ENCODE measurements around the gene MRPL36.
"Not testable (repeated sequence)": the region's sequence is repeated elsewhere in the genome, so short reads cannot be mapped to it uniquely, and the experiment has no call there.

Gene MRPL36

GRCh38 chr5:1831677-1832313 is 32.2 kb upstream of the MRPL36 start:
- DNase-seq: no peak

- no peak for DNase-seq
Observed at GRCh38 chr5:1831257-1831656, 31.6 kb upstream of the MRPL36 start.

GRCh38 chr5:1830571-1831228 is 31.1 kb upstream of the MRPL36 start:
- DNase-seq: no peak

GRCh38 chr5:1827886-1828397 is 28.3 kb upstream of the MRPL36 start:
- peak; percentile 8 to 21 for DNase-seq

- no peak for DNase-seq
Observed at GRCh38 chr5:1827025-1827885, 27.6 kb upstream of the MRPL36 start.

- no peak for DNase-seq
Observed at GRCh38 chr5:1826235-1826980, 26.8 kb upstream of the MRPL36 start.

- DNase-seq: no peak
Observed at GRCh38 chr5:1824903-1825841, 25.5 kb upstream of the MRPL36 start.

- DNase-seq: no peak
Observed at GRCh38 chr5:1824109-1824821, 24.6 kb upstream of the MRPL36 start.

- DNase-seq: no peak
Observed at GRCh38 chr5:1823381-1824034, 23.9 kb upstream of the MRPL36 start.

GRCh38 chr5:1821862-1822261 is 22.2 kb upstream of the MRPL36 start:
- DNase-seq: no peak

- DNase-seq: no peak
Observed at GRCh38 chr5:1820926-1821325, 21.3 kb upstream of the MRPL36 start.

- no peak for DNase-seq
Observed at GRCh38 chr5:1820381-1820780, 20.7 kb upstream of the MRPL36 start.

- no peak for DNase-seq
Observed at GRCh38 chr5:1819458-1819857, 19.8 kb upstream of the MRPL36 start.

GRCh38 chr5:1818784-1819183 is 19.1 kb upstream of the MRPL36 start:
- no peak for DNase-seq

- no peak for DNase-seq
Observed at GRCh38 chr5:1817261-1818043, 17.8 kb upstream of the MRPL36 start.

- not testable (repeated sequence) for DNase-seq
Observed at GRCh38 chr5:1816495-1817089, 17.0 kb upstream of the MRPL36 start.

- no peak for DNase-seq
Observed at GRCh38 chr5:1815881-1816292, 16.2 kb upstream of the MRPL36 start.

GRCh38 chr5:1815071-1815786 is 15.6 kb upstream of the MRPL36 start:
- no peak for DNase-seq
